Esophagus (tissue), 2 donors: ENCODE measurements around the gene ACAD8. TPM values are rescaled to one million over a fixed set of nuclear protein-coding genes. Genes with fewer than 3 reads are reported as not detected.

Experiments used
- H3K27ac ChIP-seq, 2 donors: one replicate each; pipeline ENCODE4 v1.5.1; 2013; ENCODE audit warnings: low read depth in 2 of 2, mild to moderate bottlenecking in 2 of 2, inconsistent platforms in 1 of 2, low read length in 1 of 2, moderate library complexity in 1 of 2
- H3K27me3 ChIP-seq, 2 donors: one replicate each; pipeline ENCODE4 v1.6.1; 2013; ENCODE audit warnings: low read length in 2 of 2, control low read depth in 1 of 2, mild to moderate bottlenecking in 1 of 2; ENCODE audit not compliant: insufficient read depth in 2 of 2, control insufficient read depth in 1 of 2
- H3K36me3 ChIP-seq, 2 donors: one replicate each; pipeline ENCODE4 v1.6.1; 2013; ENCODE audit warnings: low read length in 1 of 2; ENCODE audit not compliant: control insufficient read depth in 2 of 2, insufficient read depth in 2 of 2
- H3K4me1 ChIP-seq, 2 donors: one replicate each; pipeline ENCODE4 v1.6.1; 2013; ENCODE audit warnings: low read length in 1 of 2; ENCODE audit not compliant: control insufficient read depth in 2 of 2, insufficient read depth in 2 of 2
- H3K4me3 ChIP-seq, 2 donors: one replicate each; pipeline ENCODE4 v1.5.1; 2013; ENCODE audit warnings: low read length in 2 of 2, mild to moderate bottlenecking in 2 of 2, low read depth in 1 of 2, moderate library complexity in 1 of 2
- H3K9me3 ChIP-seq, 2 donors: one replicate each; pipeline ENCODE4 v1.6.1; 2013; ENCODE audit warnings: mild to moderate bottlenecking in 2 of 2, low read depth in 1 of 2, low read length in 1 of 2, moderate library complexity in 1 of 2; ENCODE audit not compliant: control insufficient read depth in 2 of 2, insufficient read depth in 1 of 2
- WGBS, 2 donors: extraction: QIAGEN DNeasy Blood & Tissue Kit; methylation state at CpG; one replicate each; pipeline ENCODE4 v1.1.7; 2013; 5-methylcytosine and 5-hydroxymethylcytosine counted together
- polyA plus RNA-seq, 2 donors: library from polyadenylated mRNA; stranded (reverse); fragments of 200-250 nt; gene quantifications; one replicate each; pipeline ENCODE4 v1.2.3, GENCODE V29; 2013
- donor health status: healthy with polysubstance abuse.
- donor health status: Bipolar disorder and iron deficiency.

ACAD8 gene
- polyA plus RNA-seq, 2 donors, result 13.9 to 15.2 TPM

GRCh38 chr11:134260983-134261382 lies 7.6 kb downstream of the ACAD8 start:
- peaks cover 9 to 35% of the 10 kb centered on the region in 2 donors for H3K36me3 ChIP-seq
- H3K27me3 ChIP-seq, result no peaks in the 10 kb centered on the region
- 89 to 93% methylated on average over 16 of the region's 16 CpGs for WGBS, 2 donors
- no peaks in the 10 kb centered on the region for H3K9me3 ChIP-seq
- H3K4me3 ChIP-seq, result no peak overlapping the region
- H3K27ac ChIP-seq, result no peak overlapping the region
- no peaks in the 10 kb centered on the region for H3K4me1 ChIP-seq

DNA sequence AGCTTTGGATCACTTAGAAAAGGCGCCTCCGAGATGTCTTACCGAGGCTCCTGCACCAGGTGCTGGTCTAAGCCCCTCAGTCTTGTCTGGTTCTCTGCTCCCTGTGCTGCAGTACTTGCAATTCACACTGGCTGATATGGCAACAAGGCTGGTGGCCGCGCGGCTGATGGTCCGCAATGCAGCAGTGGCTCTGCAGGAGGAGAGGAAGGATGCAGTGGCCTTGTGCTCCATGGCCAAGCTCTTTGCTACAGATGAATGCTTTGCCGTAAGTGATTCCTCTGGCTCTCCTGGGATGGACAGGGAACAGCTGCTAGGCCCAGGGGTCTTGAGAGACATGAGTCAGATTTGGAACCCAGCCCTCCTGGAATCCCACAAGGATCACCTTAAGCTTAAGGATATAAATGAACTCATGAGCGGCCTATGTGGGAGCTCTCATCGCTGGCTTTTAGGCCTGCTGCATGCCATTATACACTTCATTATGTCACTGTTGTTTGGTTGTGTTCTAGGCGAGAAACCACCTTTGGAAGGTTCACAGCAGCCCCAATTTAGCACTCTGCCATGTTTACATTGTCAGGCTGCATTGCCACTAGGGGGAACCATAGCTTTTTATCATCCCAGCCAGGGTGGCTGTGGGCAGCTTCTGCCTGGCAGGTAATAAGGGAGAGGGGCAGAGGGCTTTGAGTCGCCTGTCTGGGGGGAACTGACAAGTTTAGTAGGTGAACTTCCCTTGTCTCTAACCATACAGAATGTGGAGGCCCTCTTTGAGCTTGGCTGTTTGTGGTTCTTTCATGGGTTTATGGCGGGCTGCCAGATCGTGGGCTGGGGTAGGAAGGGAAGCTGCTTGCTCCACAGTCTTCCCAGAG lies 8.5 kb downstream of the ACAD8 start:
- 85 to 89% methylated on average over 14 of the region's 14 CpGs for WGBS, 2 donors
- H3K36me3 ChIP-seq, result peaks cover 9 to 35% of the 10 kb centered on the region in 2 donors
- no peaks in the 10 kb centered on the region for H3K27me3 ChIP-seq

DNA sequence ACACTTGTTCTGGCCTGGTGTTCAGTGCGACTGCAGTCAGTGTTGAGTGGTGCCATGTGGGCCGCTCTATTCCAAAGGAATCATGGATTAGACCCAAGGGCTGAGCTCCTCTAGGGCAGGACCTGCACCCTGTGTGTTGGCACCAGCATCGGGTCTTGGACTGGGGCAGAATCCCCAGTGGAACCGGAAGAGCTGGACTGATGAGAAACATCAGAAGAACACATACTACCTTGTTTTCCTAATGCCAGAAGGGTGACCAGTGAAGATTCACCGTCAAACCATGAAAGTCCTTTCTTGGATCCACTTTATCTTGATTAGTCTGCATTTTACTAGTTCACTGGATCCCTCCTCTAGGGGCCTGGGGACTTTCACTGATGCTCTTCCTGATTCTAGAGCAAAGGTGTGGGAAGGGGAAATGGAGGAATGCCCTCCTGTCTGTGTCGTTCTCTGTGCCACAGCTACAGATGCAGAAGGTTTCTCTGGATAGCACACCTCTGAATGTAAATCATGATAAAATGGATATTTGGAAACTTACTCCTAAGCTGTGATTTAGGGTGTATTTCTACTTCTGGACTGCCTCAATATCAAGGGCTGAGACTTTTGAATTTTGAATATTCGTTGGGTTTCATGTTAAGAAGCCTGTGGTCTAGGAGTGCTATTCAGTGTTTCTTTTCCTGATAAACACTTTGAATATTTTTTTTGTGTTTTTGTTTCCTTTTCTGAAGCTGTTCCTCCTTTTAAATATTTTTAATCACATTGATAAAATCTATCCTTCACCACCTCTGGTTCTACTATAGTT lies 11.8 kb downstream of the ACAD8 start:
- WGBS, 2 donors, result 84 to 88% methylated on average over 7 of the region's 7 CpGs
- no peaks in the 10 kb centered on the region for H3K9me3 ChIP-seq
- H3K36me3 ChIP-seq, result peaks cover 9 to 19% of the 10 kb centered on the region in 2 donors
- H3K27me3 ChIP-seq, result no peaks in the 10 kb centered on the region
- no peak overlapping the region for H3K27ac ChIP-seq
- no peak overlapping the region for H3K4me3 ChIP-seq
- no peaks in the 10 kb centered on the region for H3K4me1 ChIP-seq

More for the DNA sequence above, 8.5 kb downstream of the ACAD8 start:
- Histone ChIP-seq H3K9me3 (no peaks in the 10 kb centered on the region), H3K4me1 (no peaks in the 10 kb centered on the region), H3K4me3 (no peak overlapping the region), H3K27ac (no peak overlapping the region)

DNA sequence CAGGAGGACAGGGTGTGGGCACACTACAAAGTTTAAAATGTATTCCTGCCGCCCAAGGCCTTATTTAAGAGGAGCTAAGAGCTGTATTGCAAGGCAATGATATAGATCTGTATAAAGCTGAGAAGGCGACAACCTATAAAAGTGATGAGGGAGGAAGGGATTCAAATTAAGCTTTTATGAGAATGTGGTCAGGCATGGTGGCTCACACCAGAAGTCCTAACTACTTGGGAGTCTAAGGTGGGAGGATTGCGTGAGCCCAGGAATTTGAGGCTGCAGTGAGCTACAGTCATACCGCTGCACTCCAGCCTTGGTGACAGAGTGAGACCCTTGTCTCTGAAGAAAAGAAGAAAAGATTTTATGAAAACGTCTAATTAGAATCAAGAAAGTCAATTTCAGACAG lies 13.1 kb downstream of the ACAD8 start:
- no peaks in the 10 kb centered on the region for H3K4me1 ChIP-seq
- no peaks in the 10 kb centered on the region for H3K27me3 ChIP-seq
- 81 to 83% methylated on average over 5 of the region's 5 CpGs for WGBS, 2 donors
- no peaks in the 10 kb centered on the region for H3K9me3 ChIP-seq
- H3K27ac ChIP-seq, result no peak overlapping the region
- peaks cover 5 to 14% of the 10 kb centered on the region in 2 donors for H3K36me3 ChIP-seq
- H3K4me3 ChIP-seq, result no peak overlapping the region

DNA sequence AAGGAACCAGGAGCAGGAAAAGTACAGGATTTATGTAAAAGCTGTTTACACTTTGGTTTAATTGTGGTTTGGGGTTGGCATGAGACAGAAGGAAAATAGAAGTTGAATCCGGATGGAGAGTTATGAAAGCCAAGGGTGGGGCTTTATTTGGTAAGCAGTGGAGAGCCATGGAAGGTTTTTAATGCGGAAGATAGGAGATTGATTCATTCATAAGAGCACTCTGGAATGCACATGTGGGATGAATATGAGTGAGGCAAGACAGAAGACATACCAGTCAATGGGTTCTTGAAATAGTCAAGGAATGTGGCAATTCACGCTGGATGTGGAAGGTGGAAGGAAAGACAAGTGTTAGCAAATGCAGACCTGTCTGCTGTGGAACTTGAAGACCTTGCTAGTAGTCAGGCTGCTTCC lies 13.5 kb downstream of the ACAD8 start:
- Histone ChIP-seq H3K9me3 (no peaks in the 10 kb centered on the region), H3K27me3 (no peaks in the 10 kb centered on the region), H3K27ac (no peak overlapping the region), H3K4me3 (no peak overlapping the region), H3K36me3 (peaks cover 5 to 11% of the 10 kb centered on the region in 2 donors), H3K4me1 (no peaks in the 10 kb centered on the region)
- WGBS, 2 donors, result 30 to 37% methylated on average over 3 of the region's 3 CpGs

DNA sequence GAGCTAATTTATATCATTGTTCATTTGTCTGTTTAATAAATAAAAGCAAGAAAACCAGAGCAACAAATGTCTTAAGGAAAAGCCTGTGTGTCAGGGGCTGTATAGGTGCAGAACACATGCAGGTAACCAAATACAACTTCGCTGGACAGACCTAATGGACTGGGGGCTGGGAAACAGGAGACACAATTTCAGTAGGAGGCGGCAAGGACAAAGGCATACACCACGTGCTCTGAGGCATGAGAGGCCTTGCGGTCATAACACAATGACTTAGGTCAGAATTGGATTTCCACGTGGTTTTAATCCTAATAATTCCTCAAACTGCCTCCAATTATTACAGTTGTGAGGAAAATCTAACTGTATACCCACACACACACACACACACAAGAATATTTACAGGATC lies 14.1 kb downstream of the ACAD8 start:
- Histone ChIP-seq H3K27me3 (no peaks in the 10 kb centered on the region), H3K4me3 (no peak overlapping the region), H3K9me3 (no peaks in the 10 kb centered on the region), H3K27ac (no peak overlapping the region), H3K36me3 (peaks cover 3 to 8% of the 10 kb centered on the region in 2 donors), H3K4me1 (no peaks in the 10 kb centered on the region)
- WGBS, 2 donors, result 74 to 82% methylated on average over 5 of the region's 5 CpGs

DNA sequence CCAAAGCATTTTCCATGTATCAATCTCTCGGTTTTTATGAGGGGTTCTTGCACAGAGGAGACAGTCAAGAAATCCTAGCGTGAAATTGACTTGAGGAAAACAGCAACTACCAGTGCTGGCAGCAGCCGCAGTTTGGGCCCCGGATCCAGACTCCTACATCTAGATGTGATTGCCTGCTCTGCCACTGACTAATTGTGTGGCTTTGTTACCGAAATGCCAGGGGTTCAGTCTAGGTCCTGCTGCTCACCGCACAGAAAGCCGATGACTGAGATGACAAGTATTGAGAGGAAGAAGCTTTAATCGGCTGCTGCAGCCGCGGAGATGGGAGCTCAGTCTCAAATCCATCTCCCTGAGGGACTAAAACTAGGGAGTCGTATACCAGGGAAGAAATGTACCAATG lies 14.6 kb downstream of the ACAD8 start:
- H3K27me3 ChIP-seq, result no peaks in the 10 kb centered on the region
- no peaks in the 10 kb centered on the region for H3K4me1 ChIP-seq
- no peak overlapping the region for H3K4me3 ChIP-seq
- peaks cover 3 to 6% of the 10 kb centered on the region in 2 donors for H3K36me3 ChIP-seq
- H3K27ac ChIP-seq, result no peak overlapping the region
- no peaks in the 10 kb centered on the region for H3K9me3 ChIP-seq
- WGBS, 2 donors, result 90 to 91% methylated on average over 11 of the region's 11 CpGs

- H3K27me3 ChIP-seq, result no peaks in the 10 kb centered on the region
- H3K4me3 ChIP-seq, result no peak overlapping the region
- no peaks in the 10 kb centered on the region for H3K4me1 ChIP-seq
- H3K27ac ChIP-seq, result no peak overlapping the region
- WGBS, 2 donors, result 45 to 48% methylated on average over 5 of the region's 5 CpGs
- H3K36me3 ChIP-seq, result no peaks in the 10 kb centered on the region
- H3K9me3 ChIP-seq, result no peaks in the 10 kb centered on the region
Measured at GRCh38 chr11:134270250-134270714, 16.9 kb downstream of the ACAD8 start.

DNA sequence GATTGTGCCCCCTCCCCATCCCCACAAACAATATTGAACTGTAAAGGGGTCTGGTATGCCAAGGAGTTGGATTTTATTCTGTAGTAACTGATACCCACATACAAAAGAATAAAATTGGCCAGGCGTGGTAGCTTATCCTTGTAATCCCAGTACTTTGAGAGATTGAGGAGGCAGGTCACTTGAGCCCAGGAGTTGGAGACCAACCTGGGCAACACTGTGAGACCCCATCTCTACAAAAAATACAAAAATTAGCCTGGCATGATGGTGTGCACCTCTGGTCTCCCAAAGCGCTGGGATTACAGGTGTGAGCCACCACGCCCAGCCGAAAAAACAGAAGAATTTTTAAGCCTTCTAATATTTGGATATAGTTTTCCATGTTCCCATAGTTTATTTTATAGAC lies 18.6 kb downstream of the ACAD8 start:
- no peak overlapping the region for H3K27ac ChIP-seq
- H3K9me3 ChIP-seq, result no peaks in the 10 kb centered on the region
- peaks cover 4 to 11% of the 10 kb centered on the region in 2 donors for H3K27me3 ChIP-seq
- WGBS, 2 donors, result 92 to 94% methylated on average over 4 of the region's 4 CpGs
- peaks cover 6 to 14% of the 10 kb centered on the region in 2 donors for H3K4me1 ChIP-seq
- no peak overlapping the region for H3K4me3 ChIP-seq
- no peaks in the 10 kb centered on the region for H3K36me3 ChIP-seq
